Smooth muscle cell (in vitro differentiated cells): ENCODE data around the gene HASPIN. TPM values are rescaled to one million over a fixed set of nuclear protein-coding genes. Genes with fewer than 3 reads are reported as not detected.

Source experiments
- DNase-seq: peaks from one replicate; lab custom pipeline; 2025; ENCODE audit not compliant: unreplicated experiment; lab: John Stamatoyannopoulos, UW
- H2AFZ ChIP-seq: fragments of 200-600 bp; sonication (generic); 2 replicates; pipeline ENCODE4 v1.6.0; 2016; ENCODE audit warnings: antibody characterized with exemption, low read depth, mild to moderate bottlenecking
- H3F3A ChIP-seq: fragments of 200-600 bp; sonication (generic); 2 replicates; pipeline ENCODE4 v1.6.0; 2017; ENCODE audit warnings: antibody characterized with exemption, low read depth
- H3K27ac ChIP-seq: fragments of 200-600 bp; sonication (generic); 2 replicates; pipeline ENCODE4 v1.5.1; 2016; ENCODE audit warnings: low read depth, mild to moderate bottlenecking
- H3K27me3 ChIP-seq: fragments of 200-600 bp; sonication (generic); 2 replicates; pipeline ENCODE4 v1.6.1; 2016; ENCODE audit warnings: low read depth, mild to moderate bottlenecking
- H3K36me3 ChIP-seq: fragments of 200-600 bp; sonication (generic); 2 replicates; pipeline ENCODE4 v1.5.1; 2016; ENCODE audit warnings: low read depth
- H3K4me1 ChIP-seq: fragments of 200-600 bp; sonication (generic); 2 replicates; pipeline ENCODE4 v1.5.1; 2016; ENCODE audit warnings: low read depth
- H3K4me2 ChIP-seq: fragments of 200-600 bp; sonication (generic); 2 replicates; pipeline ENCODE4 v1.6.0; 2016; ENCODE audit warnings: mild to moderate bottlenecking
- H3K4me3 ChIP-seq: fragments of 200-600 bp; sonication (generic); 2 replicates; pipeline ENCODE4 v1.5.1; 2016; ENCODE audit warnings: mild to moderate bottlenecking
- H3K79me2 ChIP-seq: fragments of 200-600 bp; sonication (generic); 2 replicates; pipeline ENCODE4 v1.6.0; 2016; ENCODE audit warnings: low read depth, mild to moderate bottlenecking
- H3K9ac ChIP-seq: fragments of 200-600 bp; sonication (generic); 2 replicates; pipeline ENCODE4 v1.6.0; 2016; ENCODE audit warnings: low read depth
- H3K9me3 ChIP-seq: fragments of 200-600 bp; sonication (generic); replicated peaks from 2 replicates; pipeline ENCODE4 v1.5.1; 2016; ENCODE audit warnings: low read depth
- H4K20me1 ChIP-seq: fragments of 200-600 bp; sonication (generic); 2 replicates; pipeline ENCODE4 v1.6.0; 2016; ENCODE audit warnings: low read depth
- CTCF ChIP-seq: fragments of 200-600 bp; sonication (generic); IDR thresholded peaks from 2 replicates; pipeline ENCODE4 v1.5.1; 2017; ENCODE audit warnings: borderline replicate concordance, mild to moderate bottlenecking, antibody characterized with exemption; ENCODE audit not compliant: insufficient read depth, poor library complexity, severe bottlenecking
- WGBS: methylation state at CpG from one replicate; pipeline ENCODE4 v1.1.7; 2016; ENCODE audit warnings: low lambda C conversion rate; 5-methylcytosine and 5-hydroxymethylcytosine counted together
- polyA plus RNA-seq: library from polyadenylated mRNA; unstranded; fragments of >200 nt; fragmentation: Nextera tagmentation; extraction: Ambion mirVana; gene quantifications from 2 replicates; pipeline ENCODE4 v1.2.1, GENCODE V29; 2016
- total RNA-seq: library from RNA; depleted of rRNA; stranded (reverse); fragments of >200 nt; gene quantifications from 2 replicates; pipeline ENCODE4 v1.2.3, GENCODE V29; 2014

Gene HASPIN
- total and polyA plus RNA-seq, 2 experiments from 2014 or later, result 1.2 to 2.7 TPM

GRCh38 chr17:3763777-3764170 lies 40.1 kb downstream of the HASPIN start:
- 67% methylated on average over 3 of the region's 3 CpGs for WGBS
- no peaks in the 10 kb centered on the region for H3K4me1 ChIP-seq
- no peaks in the 10 kb centered on the region for H3K9me3 ChIP-seq
- H3K4me2 ChIP-seq, result no peak overlapping the region
- H3K9ac ChIP-seq, result no peak overlapping the region
- no peaks in the 10 kb centered on the region for H3K79me2 ChIP-seq
- no peaks in the 10 kb centered on the region for H3K27me3 ChIP-seq
- H3K4me3 ChIP-seq, result no peak overlapping the region
- no peak for TF ChIP-seq CTCF
- H4K20me1 ChIP-seq, result no peaks in the 10 kb centered on the region
- H3K27ac ChIP-seq, result no peak overlapping the region
- no peaks in the 10 kb centered on the region for H3F3A ChIP-seq
- no peak overlapping the region for H2AFZ ChIP-seq
- no peak for DNase-seq
- H3K36me3 ChIP-seq, result no peaks in the 10 kb centered on the region

DNA sequence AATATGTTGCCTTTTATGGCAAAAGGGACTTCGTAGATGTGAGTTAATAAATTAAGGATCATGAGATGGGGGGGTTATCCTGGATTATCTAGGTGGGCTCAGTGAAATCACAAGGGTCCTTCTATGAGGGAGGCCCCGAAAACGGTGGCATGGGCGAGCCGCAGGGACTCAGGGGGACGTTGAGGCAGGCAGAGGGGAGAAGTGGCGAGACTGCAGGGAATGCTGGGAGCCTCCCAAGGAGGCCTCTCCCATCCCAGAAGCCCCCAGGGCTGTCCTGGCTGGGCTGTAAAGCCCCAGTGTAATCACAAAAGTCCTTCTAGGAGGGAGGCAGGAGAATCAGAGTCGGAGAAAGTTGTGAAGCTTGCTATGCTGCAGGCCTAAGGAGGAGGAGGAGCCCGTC lies 42.3 kb downstream of the HASPIN start:
- no peak for DNase-seq
- WGBS, result 95% methylated on average over 9 of the region's 9 CpGs
- H3K79me2 ChIP-seq, result no peaks in the 10 kb centered on the region
- H3K27ac ChIP-seq, result no peak overlapping the region
- no peaks in the 10 kb centered on the region for H4K20me1 ChIP-seq
- H3K9ac ChIP-seq, result no peak overlapping the region
- TF ChIP-seq CTCF, result no peak
- no peaks in the 10 kb centered on the region for H3K4me1 ChIP-seq
- H3K4me3 ChIP-seq, result no peak overlapping the region
- no peak overlapping the region for H3K4me2 ChIP-seq
- H3K27me3 ChIP-seq, result no peaks in the 10 kb centered on the region
- H2AFZ ChIP-seq, result no peak overlapping the region
- no peaks in the 10 kb centered on the region for H3F3A ChIP-seq
- H3K9me3 ChIP-seq, result no peaks in the 10 kb centered on the region
- no peaks in the 10 kb centered on the region for H3K36me3 ChIP-seq

- no peak for TF ChIP-seq CTCF
- Histone ChIP-seq H3K4me1 (no peaks in the 10 kb centered on the region), H3K4me3 (no peak overlapping the region), H4K20me1 (no peaks in the 10 kb centered on the region), H3K27me3 (no peaks in the 10 kb centered on the region), H3F3A (no peaks in the 10 kb centered on the region), H3K36me3 (no peaks in the 10 kb centered on the region), H2AFZ (no peak overlapping the region), H3K9me3 (no peaks in the 10 kb centered on the region), H3K4me2 (no peak overlapping the region), H3K9ac (no peak overlapping the region), H3K79me2 (no peaks in the 10 kb centered on the region), H3K27ac (no peak overlapping the region)
- DNase-seq, result no peak
- WGBS, result 96% methylated on average over 8 of the region's 8 CpGs
Observed at GRCh38 chr17:3766779-3767178, 43.1 kb downstream of the HASPIN start.

DNA sequence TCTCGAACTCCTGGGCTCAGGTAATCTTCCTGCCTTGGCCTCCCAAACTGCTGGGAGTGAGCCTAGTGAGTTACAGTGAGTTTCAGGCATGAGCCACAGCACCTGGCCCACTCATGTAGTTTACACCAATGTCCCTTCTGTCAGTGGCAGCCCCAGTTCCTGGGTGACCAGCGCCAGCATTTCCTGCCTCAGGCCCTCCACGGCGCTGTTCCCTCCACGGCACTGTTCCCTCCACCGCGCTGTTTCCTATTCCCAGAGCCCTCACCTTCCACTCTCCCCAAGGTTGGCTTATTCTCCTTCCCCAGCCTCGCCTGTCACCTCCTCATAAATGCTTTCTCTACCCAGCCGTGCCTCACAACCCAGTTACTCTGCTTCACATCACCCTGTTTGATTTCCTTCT lies 44.6 kb downstream of the HASPIN start:
- no peak overlapping the region for H3K4me3 ChIP-seq
- no peak overlapping the region for H3K4me2 ChIP-seq
- no peak overlapping the region for H2AFZ ChIP-seq
- no peaks in the 10 kb centered on the region for H3F3A ChIP-seq
- WGBS, result 92% methylated on average over 9 of the region's 9 CpGs
- no peaks in the 10 kb centered on the region for H3K9me3 ChIP-seq
- no peaks in the 10 kb centered on the region for H3K36me3 ChIP-seq
- H3K9ac ChIP-seq, result no peak overlapping the region
- H3K27me3 ChIP-seq, result no peaks in the 10 kb centered on the region
- H3K4me1 ChIP-seq, result no peaks in the 10 kb centered on the region
- no peak overlapping the region for H3K27ac ChIP-seq
- H3K79me2 ChIP-seq, result no peaks in the 10 kb centered on the region
- no peak for TF ChIP-seq CTCF
- no peak for DNase-seq
- no peaks in the 10 kb centered on the region for H4K20me1 ChIP-seq
